ENCODE measurements around the gene SAMHD1.
"Not testable (repeated sequence)": the region's sequence is repeated elsewhere in the genome, so short reads cannot be mapped to it uniquely, and the experiment has no call there.

Gene SAMHD1

GRCh38 chr20:36966965-36967364 lies 15.5 kb upstream of the SAMHD1 start:
- not testable (repeated sequence) for H3K9me3 ChIP-seq (ENCODE audit: insufficient read depth, low read depth, low read length); H4K91ac ChIP-seq (ENCODE audit: low read depth, low read length); H2AFZ ChIP-seq (ENCODE audit: insufficient read depth, low read length, poor library complexity); H3K79me2 ChIP-seq (ENCODE audit: control insufficient read depth, insufficient read depth, low read length, poor library complexity); H3K4me3 ChIP-seq (ENCODE audit: low read depth, low read length); H2AK5ac ChIP-seq (ENCODE audit: low read length); H3K36me3 ChIP-seq (ENCODE audit: control insufficient read depth in 1 of 2, insufficient read depth in 2 of 2, low read length in 2 of 2); H3K4me1 ChIP-seq (ENCODE audit: control insufficient read depth in 1 of 2, insufficient read depth in 2 of 2, low read length in 2 of 2); H3K9ac ChIP-seq (ENCODE audit: low read length); H2BK120ac ChIP-seq (ENCODE audit: insufficient read depth, low read length, poor library complexity); DNase-seq; H3K4ac ChIP-seq (ENCODE audit: low read depth, low read length); H3K27me3 ChIP-seq (ENCODE audit: insufficient read depth, low read length); H3K79me1 ChIP-seq (ENCODE audit: low read length); H3K23ac ChIP-seq (ENCODE audit: low read length); H3K18ac ChIP-seq (ENCODE audit: low read length); H2BK12ac ChIP-seq (ENCODE audit: low read length); H4K12ac ChIP-seq (ENCODE audit: low read depth, low read length); H3K14ac ChIP-seq (ENCODE audit: low read length); H4K8ac ChIP-seq (ENCODE audit: low read depth, low read length); H3K4me2 ChIP-seq (ENCODE audit: low read length); H2BK5ac ChIP-seq (ENCODE audit: low read depth, low read length, poor library complexity); H3K27ac ChIP-seq (ENCODE audit: low read depth, low read length)
- WGBS (ENCODE audit: extremely low coverage, insufficient coverage, insufficient read length) = no CpG with 5 or more reads among the region's 3 CpGs

- H3K4me2 ChIP-seq (ENCODE audit: low read length); H3K18ac ChIP-seq (ENCODE audit: low read length); H3K4me1 ChIP-seq (ENCODE audit: control insufficient read depth in 1 of 2, insufficient read depth in 2 of 2, low read length in 2 of 2); H3K9me3 ChIP-seq (ENCODE audit: insufficient read depth, low read depth, low read length); H4K12ac ChIP-seq (ENCODE audit: low read depth, low read length); H4K91ac ChIP-seq (ENCODE audit: low read depth, low read length); H2BK12ac ChIP-seq (ENCODE audit: low read length); H2AFZ ChIP-seq (ENCODE audit: insufficient read depth, low read length, poor library complexity); H3K27ac ChIP-seq (ENCODE audit: low read depth, low read length); H3K4me3 ChIP-seq (ENCODE audit: low read depth, low read length); H4K8ac ChIP-seq (ENCODE audit: low read depth, low read length); H3K4ac ChIP-seq (ENCODE audit: low read depth, low read length); H3K79me1 ChIP-seq (ENCODE audit: low read length); H3K23ac ChIP-seq (ENCODE audit: low read length); H2AK5ac ChIP-seq (ENCODE audit: low read length); H3K27me3 ChIP-seq (ENCODE audit: insufficient read depth, low read length); H2BK5ac ChIP-seq (ENCODE audit: low read depth, low read length, poor library complexity); DNase-seq; H3K36me3 ChIP-seq (ENCODE audit: control insufficient read depth in 1 of 2, insufficient read depth in 2 of 2, low read length in 2 of 2); H3K79me2 ChIP-seq (ENCODE audit: control insufficient read depth, insufficient read depth, low read length, poor library complexity); H2BK120ac ChIP-seq (ENCODE audit: insufficient read depth, low read length, poor library complexity); H3K9ac ChIP-seq (ENCODE audit: low read length); H3K14ac ChIP-seq (ENCODE audit: low read length): not testable (repeated sequence)
- no CpG with 5 or more reads among the region's 9 CpGs for WGBS (ENCODE audit: extremely low coverage, insufficient coverage, insufficient read length)
Measured at GRCh38 chr20:36962354-36962941, 10.9 kb upstream of the SAMHD1 start.

GRCh38 chr20:36959242-36959641 lies 7.7 kb upstream of the SAMHD1 start:
- Histone ChIP-seq H2BK120ac (ENCODE audit: insufficient read depth, low read length, poor library complexity) (no peak overlapping the region), H3K79me2 (ENCODE audit: control insufficient read depth, insufficient read depth, low read length, poor library complexity) (no peaks in the 10 kb centered on the region), H2AFZ (ENCODE audit: insufficient read depth, low read length, poor library complexity) (no peak overlapping the region), H3K4me1 (ENCODE audit: control insufficient read depth in 1 of 2, insufficient read depth in 2 of 2, low read length in 2 of 2) (no peaks in the 10 kb centered on the region), H3K79me1 (ENCODE audit: low read length) (no peaks in the 10 kb centered on the region), H3K27me3 (ENCODE audit: insufficient read depth, low read length) (no peaks in the 10 kb centered on the region), H4K8ac (ENCODE audit: low read depth, low read length) (no peak overlapping the region), H2BK5ac (ENCODE audit: low read depth, low read length, poor library complexity) (no peak overlapping the region), H3K23ac (ENCODE audit: low read length) (no peak overlapping the region), H3K36me3 (ENCODE audit: control insufficient read depth in 1 of 2, insufficient read depth in 2 of 2, low read length in 2 of 2) (no peaks in the 10 kb centered on the region), H3K14ac (ENCODE audit: low read length) (no peak overlapping the region), H3K4me2 (ENCODE audit: low read length) (no peak overlapping the region), H3K9ac (ENCODE audit: low read length) (no peak overlapping the region), H3K9me3 (ENCODE audit: insufficient read depth, low read depth, low read length) (peaks cover 4% of the 10 kb centered on the region), H3K27ac (ENCODE audit: low read depth, low read length) (no peak overlapping the region), H2BK12ac (ENCODE audit: low read length) (no peak overlapping the region), H3K18ac (ENCODE audit: low read length) (no peak overlapping the region), H2AK5ac (ENCODE audit: low read length) (no peak overlapping the region), H4K91ac (ENCODE audit: low read depth, low read length) (no peak overlapping the region), H3K4me3 (ENCODE audit: low read depth, low read length) (no peak overlapping the region), H4K12ac (ENCODE audit: low read depth, low read length) (no peak overlapping the region), H3K4ac (ENCODE audit: low read depth, low read length) (no peak overlapping the region)
- peak; percentile 42 to 85 for DNase-seq
- WGBS (ENCODE audit: extremely low coverage, insufficient coverage, insufficient read length) = no CpG with 5 or more reads among the region's 4 CpGs

GRCh38 chr20:36957875-36958667 lies 6.6 kb upstream of the SAMHD1 start:
- Histone ChIP-seq H3K36me3 (ENCODE audit: control insufficient read depth in 1 of 2, insufficient read depth in 2 of 2, low read length in 2 of 2) (no peaks in the 10 kb centered on the region), H3K27ac (ENCODE audit: low read depth, low read length) (no peak overlapping the region), H3K27me3 (ENCODE audit: insufficient read depth, low read length) (no peaks in the 10 kb centered on the region), H3K79me1 (ENCODE audit: low read length) (no peaks in the 10 kb centered on the region), H3K4ac (ENCODE audit: low read depth, low read length) (no peak overlapping the region), H3K14ac (ENCODE audit: low read length) (no peak overlapping the region), H3K23ac (ENCODE audit: low read length) (no peak overlapping the region), H2BK120ac (ENCODE audit: insufficient read depth, low read length, poor library complexity) (no peak overlapping the region), H3K4me2 (ENCODE audit: low read length) (no peak overlapping the region), H3K4me3 (ENCODE audit: low read depth, low read length) (no peak overlapping the region), H3K79me2 (ENCODE audit: control insufficient read depth, insufficient read depth, low read length, poor library complexity) (no peaks in the 10 kb centered on the region), H2BK5ac (ENCODE audit: low read depth, low read length, poor library complexity) (no peak overlapping the region), H3K4me1 (ENCODE audit: control insufficient read depth in 1 of 2, insufficient read depth in 2 of 2, low read length in 2 of 2) (no peaks in the 10 kb centered on the region), H2AFZ (ENCODE audit: insufficient read depth, low read length, poor library complexity) (no peak overlapping the region), H4K12ac (ENCODE audit: low read depth, low read length) (no peak overlapping the region), H3K9me3 (ENCODE audit: insufficient read depth, low read depth, low read length) (peaks cover 4% of the 10 kb centered on the region), H3K18ac (ENCODE audit: low read length) (no peak overlapping the region), H3K9ac (ENCODE audit: low read length) (no peak overlapping the region), H2AK5ac (ENCODE audit: low read length) (no peak overlapping the region), H4K91ac (ENCODE audit: low read depth, low read length) (no peak overlapping the region), H4K8ac (ENCODE audit: low read depth, low read length) (no peak overlapping the region), H2BK12ac (ENCODE audit: low read length) (no peak overlapping the region)
- WGBS (ENCODE audit: extremely low coverage, insufficient coverage, insufficient read length) = no CpG with 5 or more reads among the region's 10 CpGs
- peak in 1 of 2 donors; percentile 22 for DNase-seq
